ENCODE measurements around the gene MAGEC1.

DNA sequence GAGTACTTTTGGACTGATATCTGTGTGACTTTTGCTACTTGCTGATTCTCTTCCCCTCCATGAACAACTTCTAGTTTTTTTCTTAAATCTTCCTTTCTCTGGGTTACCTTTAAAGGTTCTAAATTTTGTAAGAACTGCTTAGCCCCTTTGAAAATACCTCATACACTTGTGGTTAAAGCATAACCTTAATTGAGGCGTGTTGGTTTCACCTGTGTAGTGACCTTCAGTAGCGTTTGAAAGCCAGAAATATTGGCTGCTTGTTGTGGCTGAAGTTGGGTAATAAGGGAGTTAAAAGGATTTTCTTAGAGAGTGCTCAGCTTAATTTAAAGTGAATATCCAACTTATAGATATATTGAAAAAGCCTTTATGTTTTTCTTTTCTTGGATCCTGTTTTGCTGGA is 32.0 kb downstream of the MAGEC1 start:
- TF ChIP-seq, protein P1, sequence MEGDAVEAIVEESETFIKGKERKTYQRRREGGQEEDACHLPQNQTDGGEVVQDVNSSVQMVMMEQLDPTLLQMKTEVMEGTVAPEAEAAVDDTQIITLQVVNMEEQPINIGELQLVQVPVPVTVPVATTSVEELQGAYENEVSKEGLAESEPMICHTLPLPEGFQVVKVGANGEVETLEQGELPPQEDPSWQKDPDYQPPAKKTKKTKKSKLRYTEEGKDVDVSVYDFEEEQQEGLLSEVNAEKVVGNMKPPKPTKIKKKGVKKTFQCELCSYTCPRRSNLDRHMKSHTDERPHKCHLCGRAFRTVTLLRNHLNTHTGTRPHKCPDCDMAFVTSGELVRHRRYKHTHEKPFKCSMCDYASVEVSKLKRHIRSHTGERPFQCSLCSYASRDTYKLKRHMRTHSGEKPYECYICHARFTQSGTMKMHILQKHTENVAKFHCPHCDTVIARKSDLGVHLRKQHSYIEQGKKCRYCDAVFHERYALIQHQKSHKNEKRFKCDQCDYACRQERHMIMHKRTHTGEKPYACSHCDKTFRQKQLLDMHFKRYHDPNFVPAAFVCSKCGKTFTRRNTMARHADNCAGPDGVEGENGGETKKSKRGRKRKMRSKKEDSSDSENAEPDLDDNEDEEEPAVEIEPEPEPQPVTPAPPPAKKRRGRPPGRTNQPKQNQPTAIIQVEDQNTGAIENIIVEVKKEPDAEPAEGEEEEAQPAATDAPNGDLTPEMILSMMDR (IDR thresholded peaks at IDR 0.05), result no peak
- TF ChIP-seq EZH2phosphoT487 (IDR thresholded peaks at IDR 0.05), result no peak

Measured in neural progenitor cell (in vitro differentiated cells).